BE2C (cell line): ENCODE results near the gene SEMA3C.

ENCODE experiments used
- DNase-seq: peaks from one replicate; pipeline ENCODE4 v3.0.0-alpha.2; 2020
- H3K27me3 ChIP-seq: fragments of 250-450 bp; sonication (Bioruptor Pico); 2 replicates; pipeline ENCODE4 v1.5.1; 2020; ENCODE audit warnings: mild to moderate bottlenecking
- H3K36me3 ChIP-seq: fragments of 250-450 bp; sonication (Bioruptor Pico); 2 replicates; pipeline ENCODE4 v1.5.1; 2020; ENCODE audit warnings: mild to moderate bottlenecking
- H3K4me1 ChIP-seq: fragments of 250-450 bp; sonication (Bioruptor Pico); 2 replicates; pipeline ENCODE4 v1.5.1; 2020
- H3K4me3 ChIP-seq: 2 replicates; pipeline ENCODE4 v1.5.1; 2011; ENCODE audit warnings: low read depth, low read length
- H3K9me3 ChIP-seq: fragments of 250-450 bp; sonication (Bioruptor Pico); 2 replicates; pipeline ENCODE4 v1.5.1; 2020
- CTCF ChIP-seq: IDR thresholded peaks from 2 replicates; pipeline ENCODE4 v1.5.1; 2012; ENCODE audit warnings: mild to moderate bottlenecking, low read depth, low read length

Gene SEMA3C

GRCh38 chr7:80721883-80722615, 196.8 kb downstream of the SEMA3C start:
- no peak for TF ChIP-seq CTCF
- Histone ChIP-seq H3K36me3 (no peaks in the 10 kb centered on the region), H3K9me3 (no peaks in the 10 kb centered on the region), H3K27me3 (no peaks in the 10 kb centered on the region), H3K4me1 (no peaks in the 10 kb centered on the region), H3K4me3 (no peak overlapping the region)
- no peak for DNase-seq

GRCh38 chr7:80720146-80720545, 198.7 kb downstream of the SEMA3C start:
- no peaks in the 10 kb centered on the region for H3K36me3 ChIP-seq
- DNase-seq, result no peak
- TF ChIP-seq CTCF, result no peak
- H3K27me3 ChIP-seq, result no peaks in the 10 kb centered on the region
- no peaks in the 10 kb centered on the region for H3K9me3 ChIP-seq
- no peaks in the 10 kb centered on the region for H3K4me1 ChIP-seq
- H3K4me3 ChIP-seq, result no peak overlapping the region

DNA sequence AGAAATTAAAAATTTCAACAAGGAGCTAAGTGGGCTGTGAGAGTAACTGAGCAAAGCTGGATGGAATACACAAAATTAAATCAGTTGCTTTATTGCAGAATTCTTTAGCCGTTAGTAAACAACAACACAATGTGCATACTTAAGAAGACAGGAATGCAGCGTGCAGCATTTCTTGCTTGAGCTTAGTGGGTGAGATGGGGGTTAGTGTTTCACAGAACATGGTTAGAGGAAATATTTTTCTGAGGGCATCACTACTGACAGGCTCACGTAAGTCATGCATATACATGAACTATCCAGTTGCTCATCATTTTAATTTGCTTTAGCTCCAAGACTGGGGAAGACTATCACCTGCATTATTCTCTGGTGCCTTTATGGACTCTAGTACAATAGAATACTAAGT, 199.6 kb downstream of the SEMA3C start:
- no peaks in the 10 kb centered on the region for H3K9me3 ChIP-seq
- no peak for TF ChIP-seq CTCF
- DNase-seq, result no peak

DNA sequence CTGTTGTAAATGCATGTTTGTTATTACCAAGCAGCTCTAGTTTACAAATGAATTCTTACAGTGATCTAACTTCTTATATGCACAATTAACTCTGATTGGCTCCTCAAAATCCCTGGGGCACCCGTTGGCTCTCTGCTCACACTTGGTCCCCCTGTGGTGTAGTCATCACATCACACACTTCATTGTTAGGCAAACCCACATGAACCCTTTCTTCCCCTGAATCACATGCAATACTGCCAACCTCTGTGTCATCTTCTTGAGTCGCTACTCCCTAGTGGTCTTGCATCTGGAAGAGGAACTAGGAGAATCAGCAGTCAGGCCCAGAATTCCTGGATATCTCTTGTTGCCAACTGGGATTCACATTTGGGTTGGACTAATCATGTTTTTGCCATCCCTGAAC, 207.3 kb downstream of the SEMA3C start:
- Histone ChIP-seq H3K9me3 (no peaks in the 10 kb centered on the region), H3K36me3 (no peaks in the 10 kb centered on the region), H3K4me1 (no peaks in the 10 kb centered on the region), H3K27me3 (no peaks in the 10 kb centered on the region), H3K4me3 (no peak overlapping the region)
- no peak for DNase-seq
- no peak for TF ChIP-seq CTCF

More for the DNA sequence above, 199.6 kb downstream of the SEMA3C start:
- Histone ChIP-seq H3K4me3 (no peak overlapping the region), H3K4me1 (no peaks in the 10 kb centered on the region), H3K36me3 (no peaks in the 10 kb centered on the region), H3K27me3 (no peaks in the 10 kb centered on the region)

- H3K27me3 ChIP-seq, result no peaks in the 10 kb centered on the region
Measured at GRCh38 chr7:80708123-80708522, 210.7 kb downstream of the SEMA3C start.

More at GRCh38 chr7:80708123-80708522, 210.7 kb downstream of the SEMA3C start:
- peaks cover 6% of the 10 kb centered on the region for H3K4me1 ChIP-seq
- H3K9me3 ChIP-seq, result no peaks in the 10 kb centered on the region
- no peaks in the 10 kb centered on the region for H3K36me3 ChIP-seq
- no peak for TF ChIP-seq CTCF
- no peak for DNase-seq
- no peak overlapping the region for H3K4me3 ChIP-seq
